CD4-positive, alpha-beta T cell treated with Interleukin-21 for 1 hour (primary cell): Measurements from ENCODE around the gene GSS.

Experiments
- DNase-seq: peaks from one replicate; pipeline ENCODE4 v3.0.0-alpha.2; 2020

GSS gene

GRCh38 chr20:34992751-34993417 is 37.3 kb upstream of the GSS start:
- DNase-seq, result no peak

GRCh38 chr20:34990661-34991214 is 35.1 kb upstream of the GSS start:
- DNase-seq, result no peak

GRCh38 chr20:34990231-34990630 is 34.6 kb upstream of the GSS start:
- no peak for DNase-seq

- no peak for DNase-seq
Measured at GRCh38 chr20:34989670-34990069, 34.1 kb upstream of the GSS start.

GRCh38 chr20:34989118-34989517 is 33.5 kb upstream of the GSS start:
- no peak for DNase-seq

GRCh38 chr20:34988191-34988540 is 32.6 kb upstream of the GSS start:
- DNase-seq, result no peak

- no peak for DNase-seq
Measured at GRCh38 chr20:34987288-34988190, 31.9 kb upstream of the GSS start.

GRCh38 chr20:34986311-34987287 is 31.0 kb upstream of the GSS start:
- DNase-seq, result no peak

GRCh38 chr20:34985461-34986310 is 30.1 kb upstream of the GSS start:
- DNase-seq, result no peak

- no peak for DNase-seq
Measured at GRCh38 chr20:34984756-34985261, 29.2 kb upstream of the GSS start.

GRCh38 chr20:34983995-34984735 is 28.6 kb upstream of the GSS start:
- no peak for DNase-seq

GRCh38 chr20:34983089-34983820 is 27.6 kb upstream of the GSS start:
- DNase-seq, result no peak

- DNase-seq, result no peak
Measured at GRCh38 chr20:34982270-34983088, 26.9 kb upstream of the GSS start.

- DNase-seq, result no peak
Measured at GRCh38 chr20:34980543-34981233, 25.1 kb upstream of the GSS start.

GRCh38 chr20:34979366-34980153 is 24.0 kb upstream of the GSS start:
- DNase-seq, result no peak

- no peak for DNase-seq
Measured at GRCh38 chr20:34978092-34978744, 22.6 kb upstream of the GSS start.
